GM19239 (cell line): ENCODE data around the gene FKBP15.
A peak's percentile ranks its signal among the peaks of the same experiment; 100 is the strongest.
"Not testable (repeated sequence)": the region's sequence is repeated elsewhere in the genome, so short reads cannot be mapped to it uniquely, and the experiment has no call there.

Experiments used
- DNase-seq: peaks from one replicate; pipeline ENCODE4 v3.0.0; 2011; ENCODE audit warnings: low spot score; ENCODE audit not compliant: insufficient read length
- FAIRE-seq: peaks from 2 replicates; lab custom pipeline; 2011; peaks lifted over from hg19 to GRCh38; lab: Jason Lieb, UNC

FKBP15 gene, protein sequence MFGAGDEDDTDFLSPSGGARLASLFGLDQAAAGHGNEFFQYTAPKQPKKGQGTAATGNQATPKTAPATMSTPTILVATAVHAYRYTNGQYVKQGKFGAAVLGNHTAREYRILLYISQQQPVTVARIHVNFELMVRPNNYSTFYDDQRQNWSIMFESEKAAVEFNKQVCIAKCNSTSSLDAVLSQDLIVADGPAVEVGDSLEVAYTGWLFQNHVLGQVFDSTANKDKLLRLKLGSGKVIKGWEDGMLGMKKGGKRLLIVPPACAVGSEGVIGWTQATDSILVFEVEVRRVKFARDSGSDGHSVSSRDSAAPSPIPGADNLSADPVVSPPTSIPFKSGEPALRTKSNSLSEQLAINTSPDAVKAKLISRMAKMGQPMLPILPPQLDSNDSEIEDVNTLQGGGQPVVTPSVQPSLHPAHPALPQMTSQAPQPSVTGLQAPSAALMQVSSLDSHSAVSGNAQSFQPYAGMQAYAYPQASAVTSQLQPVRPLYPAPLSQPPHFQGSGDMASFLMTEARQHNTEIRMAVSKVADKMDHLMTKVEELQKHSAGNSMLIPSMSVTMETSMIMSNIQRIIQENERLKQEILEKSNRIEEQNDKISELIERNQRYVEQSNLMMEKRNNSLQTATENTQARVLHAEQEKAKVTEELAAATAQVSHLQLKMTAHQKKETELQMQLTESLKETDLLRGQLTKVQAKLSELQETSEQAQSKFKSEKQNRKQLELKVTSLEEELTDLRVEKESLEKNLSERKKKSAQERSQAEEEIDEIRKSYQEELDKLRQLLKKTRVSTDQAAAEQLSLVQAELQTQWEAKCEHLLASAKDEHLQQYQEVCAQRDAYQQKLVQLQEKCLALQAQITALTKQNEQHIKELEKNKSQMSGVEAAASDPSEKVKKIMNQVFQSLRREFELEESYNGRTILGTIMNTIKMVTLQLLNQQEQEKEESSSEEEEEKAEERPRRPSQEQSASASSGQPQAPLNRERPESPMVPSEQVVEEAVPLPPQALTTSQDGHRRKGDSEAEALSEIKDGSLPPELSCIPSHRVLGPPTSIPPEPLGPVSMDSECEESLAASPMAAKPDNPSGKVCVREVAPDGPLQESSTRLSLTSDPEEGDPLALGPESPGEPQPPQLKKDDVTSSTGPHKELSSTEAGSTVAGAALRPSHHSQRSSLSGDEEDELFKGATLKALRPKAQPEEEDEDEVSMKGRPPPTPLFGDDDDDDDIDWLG

DNA sequence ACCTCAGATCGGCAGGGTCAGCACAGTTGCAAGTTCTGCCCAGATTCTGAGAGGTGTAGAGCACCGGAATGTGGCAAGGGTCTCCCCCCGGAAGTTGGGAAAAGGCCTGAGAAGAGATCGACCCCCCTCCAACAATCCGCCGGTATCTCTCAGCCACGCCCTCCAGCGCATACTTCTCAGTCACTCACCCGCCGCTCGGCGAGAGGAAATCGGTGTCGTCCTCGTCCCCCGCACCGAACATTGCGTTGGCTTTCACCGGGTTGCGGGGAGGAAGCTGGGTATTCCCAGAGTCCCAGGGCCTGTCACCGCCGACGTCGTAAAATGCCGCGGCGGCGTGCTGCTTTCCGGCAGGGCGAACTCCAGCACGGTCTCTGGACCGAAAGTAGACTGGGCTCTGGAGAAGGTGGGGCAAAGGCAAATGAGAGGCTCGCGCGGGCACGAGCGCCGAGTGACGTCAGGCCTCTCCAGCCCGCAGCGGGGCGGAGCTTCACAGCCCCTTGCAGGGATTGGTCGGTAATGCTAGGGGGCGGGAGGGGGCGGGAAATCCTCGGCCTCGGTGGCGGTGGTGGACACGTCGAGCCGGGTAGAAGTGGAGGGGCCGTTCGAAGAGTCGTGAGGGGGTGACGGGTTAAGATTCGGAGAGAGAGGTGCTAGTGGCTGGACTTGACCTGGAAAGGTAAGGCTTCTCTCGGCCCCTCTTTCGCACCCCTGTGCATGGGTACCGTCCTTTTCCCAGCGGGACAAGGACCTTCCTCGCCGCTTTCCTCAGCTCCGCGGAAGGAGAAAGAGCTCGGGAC is at the start of gene FKBP15, which contains the start of gene SLC31A1:
Gene FKBP15, minus strand, starts transcription at position 275 of the 797 bp plus-strand sequence. Its CDS starts 34 bp downstream, at position 241.
Gene SLC31A1, plus strand, starts transcription at position 542 of the 797 bp plus-strand sequence. CDS start 34,605 bp downstream, outside the sequence.
- peak; percentile 91 for FAIRE-seq
- peak; percentile 70 for DNase-seq

GRCh38 chr9:113269871-113270270 is 48.8 kb upstream of the FKBP15 start:
- FAIRE-seq (no peak), DNase-seq (no peak)

DNA sequence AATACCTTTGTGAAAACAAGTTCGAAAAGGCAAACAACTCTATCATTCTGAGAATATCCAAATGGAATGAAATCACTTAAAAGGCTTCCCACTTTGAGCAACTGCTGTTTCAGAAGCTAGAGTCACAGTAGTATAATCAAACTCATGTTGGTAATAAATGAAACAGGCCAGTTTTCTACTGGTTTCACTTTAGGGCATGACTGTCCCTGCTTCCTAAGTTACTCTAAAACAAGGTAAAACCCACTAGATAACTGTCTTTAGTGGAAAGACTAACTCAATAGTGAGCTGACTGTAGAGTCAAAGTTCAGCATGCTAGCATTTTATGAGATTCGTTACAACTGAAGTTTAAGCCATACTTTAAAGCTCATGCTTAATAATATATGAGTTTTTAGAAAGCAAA is 48.3 kb upstream of the FKBP15 start:
- DNase-seq (no peak), FAIRE-seq (no peak)

DNA sequence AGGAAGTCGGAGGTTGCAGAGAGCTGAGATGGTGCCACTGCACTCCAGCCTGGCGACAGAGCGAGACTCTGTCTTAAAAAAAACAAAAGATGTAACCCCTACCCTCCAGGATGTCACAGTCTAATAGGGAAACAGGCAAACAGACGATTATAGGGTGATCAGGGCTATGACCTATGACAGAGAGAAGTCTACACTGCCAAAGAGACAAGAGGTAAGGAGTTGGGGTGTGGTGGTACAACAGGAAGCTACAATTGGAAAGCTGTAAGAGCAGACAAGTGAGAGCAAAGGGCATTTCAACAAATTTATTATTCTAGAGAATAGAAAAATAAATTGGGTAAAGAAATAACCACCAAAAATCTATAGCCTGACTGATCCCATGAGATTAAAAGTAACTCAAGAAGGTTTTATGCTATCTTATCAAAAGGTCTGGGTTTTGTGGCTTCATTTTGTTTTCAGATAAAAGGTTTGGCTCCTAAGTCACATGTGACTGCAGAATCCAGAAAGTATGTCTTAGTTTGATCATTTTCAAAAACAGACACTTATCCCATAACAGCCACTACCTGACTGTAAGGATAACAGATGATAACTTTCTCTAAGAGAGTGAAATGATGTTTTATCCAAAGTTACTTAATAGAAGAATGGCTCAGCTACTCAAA is 47.0 kb upstream of the FKBP15 start:
- DNase-seq (no peak), FAIRE-seq (no peak)

DNA sequence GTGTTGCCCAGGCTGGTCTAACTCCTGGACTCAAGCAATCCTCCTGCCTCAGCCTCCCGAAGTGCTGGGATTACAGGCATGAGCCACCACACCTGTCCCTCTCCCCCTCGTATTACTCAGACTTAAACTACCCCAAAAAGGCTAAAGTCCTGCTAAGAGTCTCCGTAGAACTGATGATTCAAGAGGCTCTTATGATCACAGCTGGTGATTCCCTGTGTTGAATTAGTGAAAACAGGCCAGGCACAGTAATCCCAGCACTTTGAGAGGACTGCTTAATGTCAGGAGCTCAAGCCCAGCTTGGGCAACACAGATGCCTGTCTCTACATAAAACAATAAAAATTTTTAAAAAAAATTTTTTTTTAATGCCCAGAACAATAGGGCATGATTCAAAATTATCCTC is 45.1 kb upstream of the FKBP15 start:
- DNase-seq (no peak), FAIRE-seq (no peak)

DNA sequence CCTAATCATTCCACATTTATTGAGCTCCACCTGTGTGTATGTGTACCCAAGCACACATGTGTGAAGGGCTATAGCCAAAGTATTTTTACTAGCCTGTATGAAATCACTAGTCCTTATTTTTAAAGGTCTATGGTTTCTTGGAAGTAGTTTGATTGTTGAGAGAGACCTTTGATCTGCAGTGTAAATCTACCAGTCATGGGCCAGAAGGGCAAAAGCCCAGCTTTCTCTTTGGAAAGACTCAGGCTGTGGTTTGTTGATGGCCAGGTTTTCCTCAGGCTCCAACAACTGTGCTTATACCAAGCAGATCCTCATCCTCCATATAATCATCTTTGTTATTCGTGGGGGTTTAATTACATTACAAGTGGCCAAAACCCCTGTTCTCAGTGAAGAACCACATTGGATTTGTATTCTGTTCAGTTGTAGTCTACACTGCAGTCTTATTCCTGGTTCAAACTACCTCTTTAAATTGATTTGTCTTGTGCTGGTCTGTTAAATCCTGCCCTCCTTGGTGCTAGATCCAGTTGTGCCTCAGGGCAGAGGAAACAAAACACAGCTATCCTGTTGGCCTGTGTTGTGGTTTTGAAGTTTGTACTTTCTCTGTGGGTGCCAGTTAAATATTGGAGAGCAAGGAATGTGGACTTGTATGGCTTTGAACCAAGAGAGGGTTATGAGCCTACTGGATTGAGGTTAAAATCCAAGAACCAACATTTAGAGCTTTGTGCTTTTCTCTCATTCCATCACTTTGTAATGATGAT is 41.0 kb upstream of the FKBP15 start:
- no peak for FAIRE-seq

GRCh38 chr9:113258282-113258681 is 37.2 kb upstream of the FKBP15 start:
- FAIRE-seq (no peak), DNase-seq (no peak)

More for the DNA sequence above, 41.0 kb upstream of the FKBP15 start:
- no peak for DNase-seq

GRCh38 chr9:113257863-113258262 is 36.8 kb upstream of the FKBP15 start:
- DNase-seq (no peak), FAIRE-seq (no peak)

- no peak for FAIRE-seq
- no peak for DNase-seq
Measured at GRCh38 chr9:113255438-113255837, 34.4 kb upstream of the FKBP15 start.

DNA sequence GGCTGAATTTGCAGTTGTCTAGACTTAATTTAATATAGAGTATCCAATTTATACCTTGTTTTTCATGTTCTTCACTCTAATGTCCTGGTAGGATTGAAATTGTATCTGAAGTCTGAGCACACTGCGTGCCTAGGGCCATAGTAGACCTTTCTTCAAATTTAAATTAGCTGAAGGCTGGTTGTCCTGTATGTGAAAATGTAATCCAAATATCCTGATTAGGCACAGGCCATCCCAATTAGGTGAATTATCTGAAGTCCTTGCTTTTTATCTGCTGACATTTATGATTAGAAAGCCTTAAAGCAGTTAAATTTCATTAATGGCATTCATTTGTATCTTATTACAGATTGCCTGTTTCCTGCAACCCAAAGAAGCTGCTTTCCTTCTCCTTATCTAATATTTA is 33.9 kb upstream of the FKBP15 start:
- no peak for FAIRE-seq

GRCh38 chr9:113250807-113251206 is 29.7 kb upstream of the FKBP15 start:
- DNase-seq, result no peak
- no peak for FAIRE-seq

More for the DNA sequence above, 33.9 kb upstream of the FKBP15 start:
- no peak for DNase-seq

DNA sequence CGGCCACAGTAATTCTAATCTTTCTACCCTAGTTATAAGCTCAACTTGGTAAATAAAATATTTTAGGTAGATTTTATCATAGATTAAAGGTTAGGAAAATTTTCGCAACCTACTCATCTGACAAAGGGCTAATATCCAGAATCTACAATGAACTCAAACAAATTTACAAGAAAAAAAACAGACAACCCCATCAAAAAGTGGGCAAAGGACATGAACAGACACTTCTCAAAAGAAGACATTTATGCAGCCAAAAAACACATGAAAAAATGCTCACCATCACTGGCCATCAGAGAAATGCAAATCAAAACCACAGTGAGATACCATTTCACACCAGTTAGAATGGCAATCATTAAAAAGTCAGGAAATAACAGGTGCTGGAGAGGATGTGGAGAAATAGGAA is 28.6 kb upstream of the FKBP15 start:
- not testable (repeated sequence) for FAIRE-seq, DNase-seq

DNA sequence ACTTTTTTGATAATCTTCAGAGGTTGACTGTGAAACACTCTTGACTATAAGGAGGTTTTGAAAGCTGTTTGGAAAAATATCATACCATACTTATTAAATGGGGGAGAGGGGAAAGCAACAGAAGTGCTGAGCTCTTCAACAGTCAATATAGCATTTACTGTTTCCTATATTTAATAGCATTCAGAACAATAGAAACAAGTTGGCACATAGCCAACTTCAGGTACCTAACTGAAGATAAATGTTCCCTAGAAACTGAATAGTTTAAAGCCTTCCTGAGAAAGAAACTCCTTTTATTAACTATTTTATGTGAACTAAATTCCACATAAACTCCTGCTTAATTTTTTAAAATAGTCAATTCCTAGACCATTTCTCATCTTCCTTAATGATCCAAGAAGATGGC is 26.6 kb upstream of the FKBP15 start:
- DNase-seq (no peak), FAIRE-seq (no peak)

- DNase-seq (no peak), FAIRE-seq (no peak)
Measured at GRCh38 chr9:113246928-113247327, 25.9 kb upstream of the FKBP15 start.

GRCh38 chr9:113245894-113246293 is 24.8 kb upstream of the FKBP15 start:
- FAIRE-seq (no peak), DNase-seq (no peak)

GRCh38 chr9:113244556-113244955 is 23.5 kb upstream of the FKBP15 start:
- DNase-seq (no peak), FAIRE-seq (no peak)

- FAIRE-seq (no peak), DNase-seq (no peak)
Measured at GRCh38 chr9:113241161-113241560, 20.1 kb upstream of the FKBP15 start.

DNA sequence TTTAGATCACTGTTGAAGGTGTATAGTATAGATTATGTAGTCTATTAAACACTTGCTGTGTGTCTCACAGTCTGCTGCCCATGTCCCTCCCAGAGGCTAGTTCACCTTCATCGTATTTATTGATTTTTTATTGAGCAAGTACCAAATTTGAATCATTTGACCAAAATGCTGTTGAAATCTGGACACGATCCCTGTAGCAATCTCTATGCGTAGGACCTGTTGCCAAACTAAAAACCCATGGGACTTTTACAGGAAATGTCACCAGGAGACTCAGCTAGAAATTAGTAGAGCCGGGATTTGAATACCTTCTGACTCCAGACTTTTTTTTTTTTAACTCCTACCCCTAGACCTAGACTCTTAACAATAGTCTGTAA is 17.8 kb upstream of the FKBP15 start:
- no peak for DNase-seq
- FAIRE-seq, result no peak
